GM23248 (cell line): ENCODE data around the gene NEDD9.

Experiments
- EZH2 ChIP-seq: fragments of 200-600 bp; sonication (generic); IDR thresholded peaks from 2 replicates; pipeline ENCODE4 v1.6.1; 2018; ENCODE audit warnings: antibody characterized with exemption, mild to moderate bottlenecking; ENCODE audit not compliant: insufficient read depth, poor library complexity, severe bottlenecking
- EZH2phosphoT487 ChIP-seq: fragments of 200-600 bp; sonication (generic); IDR thresholded peaks from 2 replicates; pipeline ENCODE4 v1.6.1; 2018; ENCODE audit warnings: antibody characterized with exemption, moderate library complexity, mild to moderate bottlenecking, low read depth; ENCODE audit not compliant: insufficient read depth

DNA sequence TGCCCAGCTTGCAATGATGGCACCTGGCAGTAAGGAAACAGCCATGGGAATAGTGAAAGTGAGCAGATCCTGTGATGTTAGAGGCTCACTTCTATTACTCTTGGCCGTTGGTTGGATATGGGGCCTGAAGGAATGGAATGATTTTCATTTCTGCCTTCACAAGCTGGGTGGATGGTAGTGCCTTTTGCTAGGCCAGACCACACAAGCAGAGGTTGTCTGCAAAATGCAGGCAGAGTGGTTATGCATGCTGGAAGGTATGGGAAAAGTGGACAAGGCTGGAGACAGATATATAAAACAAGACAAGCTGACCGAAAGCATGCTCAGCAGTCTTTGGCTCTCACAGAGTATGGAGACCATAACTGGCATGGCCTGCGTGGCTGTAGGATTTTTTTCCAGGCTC, 70.2 kb downstream of the NEDD9 start:
- TF ChIP-seq EZH2phosphoT487 (no peak), EZH2 (no peak)
